Measurements from ENCODE around the gene SLC25A1.

Gene SLC25A1

DNA sequence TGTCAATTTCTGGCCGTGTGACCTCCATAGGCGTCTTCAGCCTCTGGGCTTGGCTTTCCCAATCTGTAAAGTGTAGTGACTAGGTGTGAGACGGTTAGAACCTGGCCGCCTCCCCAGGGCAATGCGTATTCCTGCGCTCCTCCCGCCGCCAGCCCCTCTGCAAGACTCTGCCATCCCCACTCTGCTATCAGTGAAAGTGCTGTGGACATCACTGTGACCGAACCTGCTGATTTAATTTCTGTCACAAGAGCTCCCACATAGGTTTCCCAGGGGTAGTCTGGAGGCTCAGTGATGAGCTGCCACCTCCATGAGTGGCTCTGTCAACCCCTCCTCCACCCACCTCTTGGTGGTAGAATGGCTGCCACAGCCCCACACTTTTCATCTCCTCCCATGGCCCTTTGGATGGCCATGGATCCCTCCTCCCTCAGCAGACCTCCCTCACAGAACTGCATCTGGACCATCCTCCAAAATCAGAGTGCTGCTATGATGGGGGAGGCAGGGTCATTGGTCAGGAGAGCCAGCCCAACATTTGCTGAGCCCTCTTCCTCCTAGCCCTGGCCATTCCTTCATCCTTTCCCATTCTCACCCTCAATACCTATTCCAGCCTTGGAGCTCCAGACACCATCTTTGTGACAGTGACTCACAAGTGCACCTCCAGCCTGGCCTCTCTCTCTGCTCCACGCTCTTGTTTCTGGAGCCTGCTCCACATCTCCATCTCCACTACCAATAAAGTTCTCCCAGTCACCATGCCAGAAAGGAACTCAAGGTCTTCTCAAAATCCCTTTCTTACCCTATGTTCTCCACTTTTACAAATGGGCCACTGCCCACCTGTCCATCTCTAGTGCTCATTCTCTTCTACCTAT lies 27.0 kb downstream of the SLC25A1 start:
- no peak for DNase-seq (ENCODE audit: low read depth, low spot score)
- in situ Hi-C loops (cut with HindIII; ENCODE audit: low sequenced_read_pairs): no loop called here
- TF ChIP-seq, protein P1, sequence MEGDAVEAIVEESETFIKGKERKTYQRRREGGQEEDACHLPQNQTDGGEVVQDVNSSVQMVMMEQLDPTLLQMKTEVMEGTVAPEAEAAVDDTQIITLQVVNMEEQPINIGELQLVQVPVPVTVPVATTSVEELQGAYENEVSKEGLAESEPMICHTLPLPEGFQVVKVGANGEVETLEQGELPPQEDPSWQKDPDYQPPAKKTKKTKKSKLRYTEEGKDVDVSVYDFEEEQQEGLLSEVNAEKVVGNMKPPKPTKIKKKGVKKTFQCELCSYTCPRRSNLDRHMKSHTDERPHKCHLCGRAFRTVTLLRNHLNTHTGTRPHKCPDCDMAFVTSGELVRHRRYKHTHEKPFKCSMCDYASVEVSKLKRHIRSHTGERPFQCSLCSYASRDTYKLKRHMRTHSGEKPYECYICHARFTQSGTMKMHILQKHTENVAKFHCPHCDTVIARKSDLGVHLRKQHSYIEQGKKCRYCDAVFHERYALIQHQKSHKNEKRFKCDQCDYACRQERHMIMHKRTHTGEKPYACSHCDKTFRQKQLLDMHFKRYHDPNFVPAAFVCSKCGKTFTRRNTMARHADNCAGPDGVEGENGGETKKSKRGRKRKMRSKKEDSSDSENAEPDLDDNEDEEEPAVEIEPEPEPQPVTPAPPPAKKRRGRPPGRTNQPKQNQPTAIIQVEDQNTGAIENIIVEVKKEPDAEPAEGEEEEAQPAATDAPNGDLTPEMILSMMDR (IDR thresholded peaks at IDR 0.05; ENCODE audit: low read depth, low read length): no peak
- H3K4me3 ChIP-seq (ENCODE audit: low read depth, low read length): no peak overlapping the region

DNA sequence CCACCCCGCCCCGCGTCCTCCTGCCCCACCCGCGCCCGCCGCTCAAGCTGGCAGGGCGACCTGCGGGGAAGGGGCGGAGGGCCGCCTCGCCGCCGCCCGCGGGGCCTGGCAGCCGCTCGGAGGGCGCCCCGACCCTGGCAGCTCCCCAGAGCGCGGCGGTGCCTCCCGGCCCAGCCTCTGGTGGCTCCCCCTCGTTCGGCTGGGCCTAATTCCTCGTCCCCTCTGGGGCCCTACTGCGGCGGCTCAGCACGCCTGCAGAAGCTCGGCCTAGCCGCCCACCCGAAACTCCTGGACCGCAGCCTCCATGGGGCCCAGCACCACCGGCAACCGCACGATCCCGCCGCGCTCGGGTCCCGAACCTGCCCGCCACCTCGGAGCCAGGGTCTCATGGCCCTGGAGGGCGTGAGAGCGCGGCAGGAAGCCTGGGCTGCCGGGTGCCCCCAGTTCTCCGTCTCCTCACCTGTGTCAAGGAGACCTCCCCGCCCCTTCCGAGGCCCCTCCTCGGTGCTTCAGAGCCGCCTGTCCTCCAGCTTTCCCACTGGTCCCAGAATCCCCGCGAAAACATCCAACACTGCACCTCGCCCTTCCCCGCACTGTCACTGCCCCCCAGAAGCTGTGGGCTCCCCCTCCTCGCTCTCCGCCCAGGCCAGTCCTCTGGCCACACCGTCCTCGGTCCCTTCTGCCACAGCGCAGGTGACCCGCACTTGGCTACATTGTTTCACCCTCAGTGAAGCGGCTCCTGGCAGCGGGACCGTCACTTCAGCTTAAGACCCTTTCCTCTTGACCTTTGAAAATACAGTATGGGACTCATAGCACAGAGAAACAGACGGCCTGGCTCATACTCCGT lies 27.8 kb downstream of the SLC25A1 start:
- TF ChIP-seq, protein P1 (IDR thresholded peaks at IDR 0.05; ENCODE audit: low read depth, low read length): no peak
- in situ Hi-C loops (cut with HindIII; ENCODE audit: low sequenced_read_pairs): no loop called here
- no peak for DNase-seq (ENCODE audit: low read depth, low spot score)

DNA sequence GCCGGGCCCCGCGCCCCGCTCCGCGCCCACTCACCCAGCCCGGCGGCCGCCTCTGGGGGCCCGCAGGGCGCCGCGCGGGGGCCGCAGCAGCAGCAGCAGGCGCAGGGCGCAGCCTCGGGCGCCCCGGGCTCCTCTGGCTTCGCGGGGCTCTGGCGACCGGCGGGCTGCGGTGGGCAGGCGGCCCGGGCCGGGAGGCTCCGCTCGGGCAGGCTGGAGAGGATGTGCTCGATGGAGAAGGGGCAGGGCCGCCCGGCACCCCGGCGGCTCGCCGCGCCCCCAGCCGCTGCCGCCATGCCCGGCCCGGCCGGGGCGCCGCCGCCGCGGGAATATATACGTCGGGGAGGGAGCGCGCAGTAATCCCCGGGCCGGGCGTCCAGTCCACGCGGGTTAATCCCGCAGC lies 28.5 kb downstream of the SLC25A1 start, which contains the start of gene GSC2:
GSC2 (minus strand) TSS at position 302 of the 400 bp plus-strand sequence; CDS start at position 293, 9 bp downstream.
- DNase-seq (ENCODE audit: low read depth, low spot score): no peak
- TF ChIP-seq, protein P1 (IDR thresholded peaks at IDR 0.05; ENCODE audit: low read depth, low read length): no peak
- in situ Hi-C loops (cut with HindIII; ENCODE audit: low sequenced_read_pairs): no loop called here
- no peak within 1 kb of the TSS for H3K4me3 ChIP-seq (ENCODE audit: low read depth, low read length)

More for the DNA sequence above, 27.8 kb downstream of the SLC25A1 start:
- H3K4me3 ChIP-seq (ENCODE audit: low read depth, low read length): no peak overlapping the region

DNA sequence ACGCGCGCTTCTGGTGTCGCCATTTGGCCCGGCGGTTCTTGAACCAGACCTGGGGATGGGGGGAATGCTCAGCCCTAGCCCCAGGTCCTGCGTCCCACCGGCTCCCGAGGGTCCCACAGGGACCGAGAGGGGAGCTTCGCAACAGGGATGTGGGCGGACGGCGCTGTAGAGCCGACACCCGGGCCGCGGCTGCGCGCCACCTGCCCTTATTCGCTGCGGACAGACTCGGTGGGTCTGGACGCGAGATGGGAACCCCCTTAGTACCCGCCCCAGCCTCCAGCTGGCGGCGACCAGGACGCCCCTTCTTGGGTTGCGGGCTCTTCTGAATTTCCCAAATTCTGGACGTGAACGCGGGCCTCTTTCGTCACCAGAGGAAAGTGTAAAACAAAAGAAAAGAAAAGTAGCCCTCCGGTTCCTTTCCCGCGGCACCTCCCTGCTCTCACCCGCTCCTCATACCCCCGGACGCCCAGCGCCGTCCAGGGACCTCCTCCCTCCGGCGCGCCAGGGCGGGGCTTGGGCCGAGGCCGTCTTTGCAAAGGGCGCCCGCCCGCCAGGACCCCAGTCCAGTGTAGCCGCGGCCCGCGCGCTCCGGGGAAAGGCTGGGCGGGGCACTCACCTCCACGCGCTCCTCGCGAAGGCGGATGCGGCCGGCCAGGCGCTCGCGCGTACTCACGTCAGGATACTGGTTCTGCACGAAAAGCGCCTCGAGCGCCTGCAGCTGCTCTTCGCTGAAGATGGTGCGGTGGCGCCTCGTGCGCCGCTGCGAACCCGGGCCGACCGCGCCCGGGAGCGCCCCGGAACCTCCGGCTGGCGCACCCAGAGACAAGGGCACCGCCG lies 29.3 kb downstream of the SLC25A1 start:
- DNase-seq (ENCODE audit: low read depth, low spot score): no peak

DNA sequence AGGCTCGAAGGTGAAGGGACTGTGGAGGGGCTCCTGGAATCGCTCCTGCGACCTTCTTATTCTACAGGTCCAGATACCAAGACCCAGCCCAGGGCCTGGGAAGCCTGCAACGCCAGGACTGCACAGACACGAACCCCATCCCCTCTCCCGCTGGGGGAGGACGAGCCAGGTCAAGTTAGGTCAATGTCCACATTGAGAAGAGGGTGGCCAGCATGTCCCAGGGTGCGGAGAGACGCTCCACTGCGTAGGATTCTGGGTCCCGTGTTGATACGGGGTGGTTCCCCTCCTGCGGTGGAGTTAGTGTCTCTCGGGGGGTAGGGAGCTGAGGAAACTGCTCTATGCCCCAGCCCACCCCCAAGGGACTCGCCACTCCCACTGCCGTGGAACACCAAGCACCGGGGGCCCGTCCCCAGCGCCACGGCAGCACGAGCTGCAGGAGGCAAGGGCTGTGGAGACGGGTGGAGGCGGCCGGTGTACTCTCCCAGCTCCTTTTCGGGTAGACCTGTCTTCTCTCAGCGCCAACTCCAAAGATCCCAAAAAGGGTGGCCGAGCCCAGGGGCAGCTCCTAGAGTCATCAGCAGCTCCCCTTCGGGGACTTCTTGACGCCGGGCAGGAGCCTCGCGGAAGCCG lies 30.0 kb downstream of the SLC25A1 start:
- TF ChIP-seq, protein P1 (IDR thresholded peaks at IDR 0.05; ENCODE audit: low read depth, low read length): no peak
- no peak for DNase-seq (ENCODE audit: low read depth, low spot score)
- no peak overlapping the region for H3K4me3 ChIP-seq (ENCODE audit: low read depth, low read length)
- in situ Hi-C loops (cut with HindIII; ENCODE audit: low sequenced_read_pairs): no loop called here

More for the DNA sequence above, 29.3 kb downstream of the SLC25A1 start:
- TF ChIP-seq, protein P1 (IDR thresholded peaks at IDR 0.05; ENCODE audit: low read depth, low read length): no peak
- in situ Hi-C loops (cut with HindIII; ENCODE audit: low sequenced_read_pairs): no loop called here
- H3K4me3 ChIP-seq (ENCODE audit: low read depth, low read length): no peak overlapping the region
